HK-2 (cell line): ENCODE results near the gene C20orf204.
"Not testable (repeated sequence)": the region's sequence is repeated elsewhere in the genome, so short reads cannot be mapped to it uniquely, and the experiment has no call there.

ENCODE experiments used
- DNase-seq: peaks from one replicate; pipeline ENCODE4 v3.0.0-alpha.2; 2018; ENCODE audit not compliant: unreplicated experiment

C20orf204 gene

DNA sequence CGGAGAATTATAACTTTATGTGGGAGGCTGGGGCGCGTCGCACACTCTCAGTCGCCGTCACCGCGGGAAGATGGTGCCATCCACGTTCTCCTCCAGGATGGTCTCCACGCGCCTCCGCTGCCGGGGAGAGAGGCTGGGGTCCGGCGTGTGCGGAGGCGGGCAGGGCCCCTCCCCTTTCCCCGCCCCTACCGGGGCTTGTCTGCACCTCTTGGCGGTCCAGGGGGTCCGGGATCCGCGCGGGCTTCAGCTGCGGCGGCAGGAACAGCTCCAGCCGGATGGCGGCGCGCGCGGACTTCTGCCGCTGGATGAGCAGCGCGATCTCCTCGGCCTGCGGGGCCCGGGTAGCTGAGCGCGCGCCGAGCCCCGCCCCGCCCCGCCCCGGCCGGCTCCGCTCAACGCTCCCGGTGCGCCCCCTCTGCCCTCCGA lies 47.4 kb downstream of the C20orf204 start:
- DNase-seq: peak; percentile 81

GRCh38 chr20:64083804-64084684 lies 48.1 kb downstream of the C20orf204 start, which contains the start of gene LKAAEAR1:
LKAAEAR1 (minus strand) TSS chr20:64084398; CDS start chr20:64084219, 179 bp downstream.
- no peak for DNase-seq

GRCh38 chr20:64084685-64085152 lies 48.7 kb downstream of the C20orf204 start:
- no peak for DNase-seq

GRCh38 chr20:64086801-64087200 lies 50.8 kb downstream of the C20orf204 start:
- no peak for DNase-seq

DNA sequence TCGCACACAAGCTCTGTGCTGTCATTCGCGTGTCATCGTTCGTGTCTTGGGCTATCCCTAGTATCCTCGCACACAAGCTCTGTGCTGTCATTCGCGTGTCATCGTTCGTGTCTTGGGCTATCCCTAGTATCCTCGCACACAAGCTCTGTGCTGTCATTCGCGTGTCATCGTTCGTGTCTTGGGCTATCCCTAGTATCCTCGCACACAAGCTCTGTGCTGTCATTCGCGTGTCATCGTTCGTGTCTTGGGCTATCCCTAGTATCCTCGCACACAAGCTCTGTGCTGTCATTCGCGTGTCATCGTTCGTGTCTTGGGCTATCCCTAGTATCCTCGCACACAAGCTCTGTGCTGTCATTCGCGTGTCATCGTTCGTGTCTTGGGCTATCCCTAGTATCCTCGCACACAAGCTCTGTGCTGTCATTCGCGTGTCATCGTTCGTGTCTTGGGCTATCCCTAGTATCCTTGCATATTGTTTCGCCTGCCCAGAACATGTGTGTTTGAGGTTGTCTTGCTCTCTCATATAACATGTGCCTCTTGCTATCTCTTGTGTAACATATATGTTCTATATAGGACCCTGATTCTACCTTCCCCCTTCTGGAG lies 51.3 kb downstream of the C20orf204 start:
- not testable (repeated sequence) for DNase-seq

DNA sequence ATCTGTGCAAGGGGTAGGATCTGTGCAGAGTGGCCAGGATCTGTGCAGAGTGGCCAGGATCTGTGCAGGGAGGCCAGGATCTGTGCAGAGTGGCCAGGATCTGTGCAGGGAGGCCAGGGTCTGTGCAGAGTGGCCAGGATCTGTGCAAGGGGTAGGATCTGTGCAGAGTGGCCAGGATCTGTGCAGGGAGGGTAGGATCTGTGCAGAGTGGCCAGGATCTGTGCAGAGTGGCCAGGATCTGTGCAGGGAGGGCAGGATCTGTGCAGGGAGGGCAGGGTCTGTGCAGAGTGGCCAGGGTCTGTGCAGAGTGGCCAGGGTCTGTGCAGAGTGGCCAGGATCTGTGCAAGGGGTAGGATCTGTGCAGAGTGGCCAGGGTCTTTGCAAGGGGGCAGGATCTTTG lies 52.6 kb downstream of the C20orf204 start:
- DNase-seq: not testable (repeated sequence)
